ENCODE results near the gene SLC24A3.

- TF ChIP-seq LEF1 (IDR thresholded peaks at IDR 0.05; ENCODE audit: borderline replicate concordance) (no peak), SP1 (IDR thresholded peaks at IDR 0.05) (no peak), CTBP1 (IDR thresholded peaks at IDR 0.05; ENCODE audit: borderline replicate concordance) (no peak), SUZ12 (IDR thresholded peaks at IDR 0.05) (no peak), FOXA1 (IDR thresholded peaks at IDR 0.05) (no peak), PKNOX1 (IDR thresholded peaks at IDR 0.05) (no peak)
These were observed 131.9 kb downstream of the SLC24A3 start for GRCh38 chr20:19344341-19344740.
